Trophoblast cell (in vitro differentiated cells and primary cell): ENCODE data around the gene XG.
"Not testable (repeated sequence)": the region's sequence is repeated elsewhere in the genome, so short reads cannot be mapped to it uniquely, and the experiment has no call there.

ENCODE experiments used
- DNase-seq, 2 donors: peaks; one replicate each; pipeline ENCODE4 v3.0.0-alpha.2; 2016
- H2AFZ ChIP-seq: 2 replicates; pipeline ENCODE4 v1.6.1; 2013; ENCODE audit warnings: low read length, moderate library complexity, mild to moderate bottlenecking; ENCODE audit not compliant: insufficient read depth, poor library complexity
- H2AK5ac ChIP-seq: 2 replicates; pipeline ENCODE4 v1.6.1; 2013; ENCODE audit warnings: mild to moderate bottlenecking, low read length
- H2BK120ac ChIP-seq: 2 replicates; pipeline ENCODE4 v1.6.1; 2013; ENCODE audit warnings: low read length, mild to moderate bottlenecking, moderate library complexity; ENCODE audit not compliant: insufficient read depth, poor library complexity
- H2BK12ac ChIP-seq: 2 replicates; pipeline ENCODE4 v1.6.1; 2013; ENCODE audit warnings: mild to moderate bottlenecking, low read length, moderate library complexity
- H2BK5ac ChIP-seq: 2 replicates; pipeline ENCODE4 v1.6.1; 2013; ENCODE audit warnings: low read length, low read depth, moderate library complexity, mild to moderate bottlenecking; ENCODE audit not compliant: poor library complexity
- H3K14ac ChIP-seq: 2 replicates; pipeline ENCODE4 v1.6.1; 2013; ENCODE audit warnings: mild to moderate bottlenecking, low read length
- H3K18ac ChIP-seq: 2 replicates; pipeline ENCODE4 v1.6.1; 2013; ENCODE audit warnings: mild to moderate bottlenecking, low read length
- H3K23ac ChIP-seq: 2 replicates; pipeline ENCODE4 v1.6.1; 2013; ENCODE audit warnings: low read length
- H3K27ac ChIP-seq: 2 replicates; pipeline ENCODE4 v1.5.1; 2013; ENCODE audit warnings: low read depth, mild to moderate bottlenecking, inconsistent platforms, low read length, moderate library complexity
- H3K27me3 ChIP-seq: 2 replicates; pipeline ENCODE4 v1.6.1; 2013; ENCODE audit warnings: inconsistent platforms, mild to moderate bottlenecking, low read length, moderate library complexity; ENCODE audit not compliant: insufficient read depth
- H3K36me3 ChIP-seq, 2 experiments: 1 replicate in 1 of 2; 2 replicates in 1 of 2; pipeline ENCODE4 v1.6.1; 2013; ENCODE audit warnings: low read length in 2 of 2, mild to moderate bottlenecking in 2 of 2, moderate library complexity in 1 of 2; ENCODE audit not compliant: insufficient read depth in 2 of 2, control insufficient read depth in 1 of 2
- H3K4ac ChIP-seq: 2 replicates; pipeline ENCODE4 v1.6.1; 2013; ENCODE audit warnings: low read depth, mild to moderate bottlenecking, low read length, moderate library complexity
- H3K4me1 ChIP-seq, 2 experiments: 1 replicate in 1 of 2; 2 replicates in 1 of 2; pipeline ENCODE4 v1.6.1; 2013; ENCODE audit warnings: low read length in 2 of 2, mild to moderate bottlenecking in 2 of 2, moderate library complexity in 1 of 2; ENCODE audit not compliant: insufficient read depth in 2 of 2, control insufficient read depth in 1 of 2
- H3K4me2 ChIP-seq: 2 replicates; pipeline ENCODE4 v1.6.1; 2013; ENCODE audit warnings: inconsistent platforms, mild to moderate bottlenecking, low read length, moderate library complexity
- H3K4me3 ChIP-seq: 2 replicates; pipeline ENCODE4 v1.5.1; 2013; ENCODE audit warnings: mild to moderate bottlenecking, low read depth, low read length, inconsistent platforms
- H3K79me1 ChIP-seq: one replicate; pipeline ENCODE4 v1.6.1; 2013; ENCODE audit warnings: low read length
- H3K79me2 ChIP-seq: 2 replicates; pipeline ENCODE4 v1.6.1; 2013; ENCODE audit warnings: low read length, mild to moderate bottlenecking; ENCODE audit not compliant: control insufficient read depth, insufficient read depth, poor library complexity
- H3K9ac ChIP-seq: 2 replicates; pipeline ENCODE4 v1.6.1; 2013; ENCODE audit warnings: mild to moderate bottlenecking, low read length
- H3K9me3 ChIP-seq: 2 replicates; pipeline ENCODE4 v1.6.1; 2013; ENCODE audit warnings: low read depth, mild to moderate bottlenecking, control low read depth, inconsistent platforms, low read length; ENCODE audit not compliant: insufficient read depth
- H4K12ac ChIP-seq: 2 replicates; pipeline ENCODE4 v1.6.1; 2013; ENCODE audit warnings: low read depth, mild to moderate bottlenecking, low read length, moderate library complexity
- H4K8ac ChIP-seq: 2 replicates; pipeline ENCODE4 v1.6.1; 2013; ENCODE audit warnings: low read depth, mild to moderate bottlenecking, low read length, moderate library complexity
- H4K91ac ChIP-seq: one replicate; pipeline ENCODE4 v1.6.1; 2013; ENCODE audit warnings: low read depth, mild to moderate bottlenecking, low read length, moderate library complexity
- WGBS: extraction: QIAGEN DNeasy Blood & Tissue Kit; methylation state at CpG from one replicate; pipeline ENCODE4 v1.1.7; 2013; ENCODE audit warnings: missing lambda C conversion rate; ENCODE audit not compliant: insufficient read length, insufficient coverage; ENCODE audit errors: extremely low coverage; 5-methylcytosine and 5-hydroxymethylcytosine counted together

The XG gene

GRCh38 chrX:2762671-2763070 lies 10.8 kb downstream of the XG start:
- H3K4me2 ChIP-seq, H3K4me3 ChIP-seq, H4K91ac ChIP-seq, H2AFZ ChIP-seq, H3K79me2 ChIP-seq, H2BK12ac ChIP-seq, H3K4me1 ChIP-seq, H3K79me1 ChIP-seq, H3K9ac ChIP-seq, H4K12ac ChIP-seq, DNase-seq, H3K36me3 ChIP-seq, H3K23ac ChIP-seq, H3K9me3 ChIP-seq, H2BK5ac ChIP-seq, H4K8ac ChIP-seq, H3K18ac ChIP-seq, H2BK120ac ChIP-seq, H3K14ac ChIP-seq, H3K27me3 ChIP-seq, H3K27ac ChIP-seq, H3K4ac ChIP-seq, H2AK5ac ChIP-seq: not testable (repeated sequence)
- no CpG with 5 or more reads among the region's 4 CpGs for WGBS

GRCh38 chrX:2764766-2765548 lies 13.1 kb downstream of the XG start:
- H3K4me3 ChIP-seq, H2AFZ ChIP-seq, H3K4ac ChIP-seq, H3K36me3 ChIP-seq, H2BK12ac ChIP-seq, H3K9ac ChIP-seq, H2AK5ac ChIP-seq, H2BK120ac ChIP-seq, H3K27ac ChIP-seq, H4K91ac ChIP-seq, H4K12ac ChIP-seq, H3K79me1 ChIP-seq, H3K4me2 ChIP-seq, H3K23ac ChIP-seq, H3K27me3 ChIP-seq, H2BK5ac ChIP-seq, H3K79me2 ChIP-seq, DNase-seq, H3K18ac ChIP-seq, H4K8ac ChIP-seq, H3K9me3 ChIP-seq, H3K14ac ChIP-seq: not testable (repeated sequence)
- no CpG with 5 or more reads among the region's 19 CpGs for WGBS
- peaks cover 16 to 17% of the 10 kb centered on the region in 2 experiments for H3K4me1 ChIP-seq

GRCh38 chrX:2765549-2765830 lies 13.7 kb downstream of the XG start:
- Histone ChIP-seq H3K4ac (no peak overlapping the region), H4K12ac (no peak overlapping the region), H3K9me3 (peaks cover 2% of the 10 kb centered on the region), H4K91ac (no peak overlapping the region), H2BK12ac (no peak overlapping the region), H3K36me3 (no peaks in the 10 kb centered on the region), H3K9ac (no peak overlapping the region), H3K18ac (no peak overlapping the region), H3K23ac (no peak overlapping the region), H3K79me2 (no peaks in the 10 kb centered on the region), H3K79me1 (peaks cover 6% of the 10 kb centered on the region), H3K27me3 (no peaks in the 10 kb centered on the region), H2AFZ (no peak overlapping the region), H2BK120ac (no peak overlapping the region), H3K4me1 (peaks cover 16 to 17% of the 10 kb centered on the region in 2 experiments), H3K27ac (no peak overlapping the region), H3K4me2 (no peak overlapping the region), H3K14ac (no peak overlapping the region), H2BK5ac (no peak overlapping the region), H4K8ac (no peak overlapping the region), H3K4me3 (no peak overlapping the region), H2AK5ac (no peak overlapping the region)
- no peak for DNase-seq
- WGBS, result no CpG with 5 or more reads among the region's 5 CpGs

DNA sequence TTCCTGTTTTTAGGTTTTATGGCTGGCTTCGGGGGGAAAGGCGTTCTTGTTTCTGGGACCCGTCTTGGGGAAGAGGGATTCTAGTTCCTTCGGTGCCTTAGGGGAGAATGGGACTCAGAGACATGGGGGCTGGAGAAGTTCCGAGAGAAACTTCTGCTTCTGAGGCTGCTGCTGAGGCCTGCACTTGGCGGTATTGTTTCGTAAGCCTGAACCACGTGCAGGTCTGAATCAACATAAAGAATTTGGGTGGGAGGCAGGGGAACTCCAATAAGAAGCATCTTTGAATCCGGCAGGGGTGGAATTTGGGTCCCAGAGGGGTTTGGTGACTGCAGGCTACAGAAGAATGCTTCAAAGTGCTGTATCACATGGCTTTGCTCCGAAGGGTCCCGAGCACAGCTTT lies 15.1 kb downstream of the XG start:
- Histone ChIP-seq H2AFZ (no peak overlapping the region), H3K27me3 (no peaks in the 10 kb centered on the region), H2BK120ac (peak overlapping the region; percentile 79), H3K23ac (no peak overlapping the region), H3K79me2 (no peaks in the 10 kb centered on the region), H4K12ac (no peak overlapping the region), H3K14ac (no peak overlapping the region), H3K27ac (peak overlapping the region; percentile 83), H3K4me2 (no peak overlapping the region), H2AK5ac (peak overlapping the region; percentile 9), H2BK12ac (peak overlapping the region; percentile 51), H3K4me3 (no peak overlapping the region), H4K8ac (peak overlapping the region; percentile 4), H3K9ac (no peak overlapping the region), H2BK5ac (peak overlapping the region; percentile 7), H3K4ac (no peak overlapping the region), H3K79me1 (peaks cover 6% of the 10 kb centered on the region), H3K4me1 (peaks cover 16 to 17% of the 10 kb centered on the region in 2 experiments), H3K36me3 (no peaks in the 10 kb centered on the region), H3K9me3 (peaks cover 2% of the 10 kb centered on the region), H3K18ac (no peak overlapping the region), H4K91ac (peak overlapping the region; percentile 13)
- peak in 1 of 2 donors; percentile 9 for DNase-seq
- WGBS, result no CpG with 5 or more reads among the region's 11 CpGs
